ENCODE measurements around the gene LONP1. TPM values are rescaled to one million over a fixed set of nuclear protein-coding genes. Genes with fewer than 3 reads are reported as not detected.

Gene LONP1
- total RNA-seq, 1 experiment from 2014 or later: 186 TPM

- TF ChIP-seq HMGXB4 (CRISPR knock-in tag; IDR thresholded peaks at IDR 0.05) (no peak), CREB1 (CRISPR knock-in tag; IDR thresholded peaks at IDR 0.05) (no peak), MYBL2 (CRISPR knock-in tag; IDR thresholded peaks at IDR 0.05) (no peak), EMX1 (CRISPR knock-in tag; IDR thresholded peaks at IDR 0.05) (no peak), ELF4 (CRISPR knock-in tag; IDR thresholded peaks at IDR 0.05; ENCODE audit: low read depth) (no peak), GTF2I (CRISPR knock-in tag; conservative IDR thresholded peaks at IDR 0.05) (no peak)
These were observed 77.7 kb downstream of the LONP1 start (continued) for GRCh38 chr19:5642204-5642603.

Other genes starting within 250 kb of the LONP1 start
- 0.60 to 0.85 TPM (median 0.76 TPM) in 3 replicates for gene TINCR, start 152.2 kb downstream of the LONP1 start, total RNA-seq (2021)
- gene SAFB2, start 97.4 kb downstream of the LONP1 start, total RNA-seq (2021): 70.0 to 100 TPM (median 77.8 TPM) in 3 replicates
- gene SAFB, start 97.1 kb downstream of the LONP1 start, total RNA-seq (2021): 106 to 141 TPM (median 110 TPM) in 3 replicates
- 30.0 to 32.8 TPM (median 32.5 TPM) in 3 replicates for gene MICOS13, start 39.6 kb downstream of the LONP1 start, total RNA-seq (2021)
- gene HSD11B1L, start 39.1 kb downstream of the LONP1 start, total RNA-seq (2021): 11.8 to 19.1 TPM (median 15.5 TPM) in 3 replicates
- 1,080 to 1,240 TPM (median 1,178 TPM) in 3 replicates for gene RPL36, start 29.9 kb downstream of the LONP1 start, total RNA-seq (2021)
- gene CATSPERD, start 491 bp upstream of the LONP1 start, total RNA-seq (2021): 0.50 TPM in 1 of 3 replicates, not detected in the others
- gene PRR22, start 64.6 kb upstream of the LONP1 start, total RNA-seq (2021): 2.6 to 3.3 TPM (median 3.0 TPM) in 3 replicates
- 30.6 to 39.3 TPM (median 34.6 TPM) in 3 replicates for gene DUS3L, start 71.0 kb upstream of the LONP1 start, total RNA-seq (2021)
- gene NRTN, start 84.9 kb upstream of the LONP1 start, total RNA-seq (2021): 4.7 to 6.1 TPM (median 4.9 TPM) in 3 replicates
- gene FUT6, start 119.6 kb upstream of the LONP1 start, total RNA-seq (2021): not detected in 3 replicates
- 0.23 to 0.62 TPM (median 0.48 TPM) in 3 replicates for gene FUT3, start 131.3 kb upstream of the LONP1 start, total RNA-seq (2021)
- gene FUT5, start 150.4 kb upstream of the LONP1 start, total RNA-seq (2021): 0.16 to 0.23 TPM (median 0.17 TPM) in 3 replicates
- gene NDUFA11, start 183.6 kb upstream of the LONP1 start, total RNA-seq (2021): 260 to 261 TPM (median 260 TPM) in 3 replicates
- gene VMAC, start 184.7 kb upstream of the LONP1 start, total RNA-seq (2021): 2.5 to 3.3 TPM (median 3.3 TPM) in 3 replicates
- gene CAPS, start 194.1 kb upstream of the LONP1 start, total RNA-seq (2021): 4.6 to 5.8 TPM (median 5.3 TPM) in 3 replicates

Data from WTC11 (cell line).